Erythroblast (primary cell): ENCODE results near the gene SEMA4B.

Experiments used
- GATA1 ChIP-seq: IDR thresholded peaks from 2 replicates; pipeline ENCODE4 v1.6.1; 2011; ENCODE audit warnings: low read depth, mild to moderate bottlenecking, control low read depth, low read length, moderate library complexity
- POLR2A ChIP-seq: IDR thresholded peaks from 2 replicates; pipeline ENCODE4 v1.6.1; 2011; ENCODE audit warnings: mild to moderate bottlenecking, low read length

GRCh38 chr15:90266061-90266431 is 64.9 kb downstream of the SEMA4B start:
- TF ChIP-seq POLR2A (no peak), GATA1 (no peak)
